ENCODE results near the gene HECTD4.

HECTD4 gene

GRCh38 chr12:112179341-112179740, 202.9 kb downstream of the HECTD4 start:
- DNase-seq (ENCODE audit: low spot score): no peak
- in situ Hi-C loops (cut with MboI; ENCODE audit: low pct_unique_long_range_greater_than_20kb, low sequenced_read_pairs, unreplicated experiment): no loop called here
- TF ChIP-seq, protein P1, sequence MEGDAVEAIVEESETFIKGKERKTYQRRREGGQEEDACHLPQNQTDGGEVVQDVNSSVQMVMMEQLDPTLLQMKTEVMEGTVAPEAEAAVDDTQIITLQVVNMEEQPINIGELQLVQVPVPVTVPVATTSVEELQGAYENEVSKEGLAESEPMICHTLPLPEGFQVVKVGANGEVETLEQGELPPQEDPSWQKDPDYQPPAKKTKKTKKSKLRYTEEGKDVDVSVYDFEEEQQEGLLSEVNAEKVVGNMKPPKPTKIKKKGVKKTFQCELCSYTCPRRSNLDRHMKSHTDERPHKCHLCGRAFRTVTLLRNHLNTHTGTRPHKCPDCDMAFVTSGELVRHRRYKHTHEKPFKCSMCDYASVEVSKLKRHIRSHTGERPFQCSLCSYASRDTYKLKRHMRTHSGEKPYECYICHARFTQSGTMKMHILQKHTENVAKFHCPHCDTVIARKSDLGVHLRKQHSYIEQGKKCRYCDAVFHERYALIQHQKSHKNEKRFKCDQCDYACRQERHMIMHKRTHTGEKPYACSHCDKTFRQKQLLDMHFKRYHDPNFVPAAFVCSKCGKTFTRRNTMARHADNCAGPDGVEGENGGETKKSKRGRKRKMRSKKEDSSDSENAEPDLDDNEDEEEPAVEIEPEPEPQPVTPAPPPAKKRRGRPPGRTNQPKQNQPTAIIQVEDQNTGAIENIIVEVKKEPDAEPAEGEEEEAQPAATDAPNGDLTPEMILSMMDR (IDR thresholded peaks at IDR 0.05; ENCODE audit: extremely low read depth, insufficient read depth, missing control alignments): no peak

DNA sequence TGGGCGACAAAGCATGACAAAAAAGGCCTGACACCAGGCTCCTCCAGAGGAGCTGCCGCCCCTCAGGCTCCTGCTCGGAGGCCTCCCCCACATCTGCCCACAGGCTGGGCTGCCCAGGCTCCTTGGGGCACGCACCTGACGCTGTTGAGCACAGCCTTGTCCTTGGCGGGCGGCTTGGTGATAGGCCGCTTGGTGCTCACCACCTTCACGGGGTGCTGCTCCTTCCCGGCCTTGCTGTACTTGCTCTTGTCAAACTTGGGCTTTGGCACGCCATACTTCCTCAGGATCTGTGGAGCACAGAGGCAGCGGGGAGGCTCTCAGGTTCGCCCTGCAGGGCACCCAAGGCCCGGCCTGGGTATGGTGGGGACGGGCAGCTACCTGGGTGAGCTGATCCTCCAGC, 203.4 kb downstream of the HECTD4 start:
- no peak for DNase-seq (ENCODE audit: low spot score)
- in situ Hi-C loops (cut with MboI; ENCODE audit: low pct_unique_long_range_greater_than_20kb, low sequenced_read_pairs, unreplicated experiment): no loop called here
- TF ChIP-seq, protein P1 (IDR thresholded peaks at IDR 0.05; ENCODE audit: extremely low read depth, insufficient read depth, missing control alignments): no peak

GRCh38 chr12:112176321-112177010, 205.8 kb downstream of the HECTD4 start:
- in situ Hi-C loops (cut with MboI; ENCODE audit: low pct_unique_long_range_greater_than_20kb, low sequenced_read_pairs, unreplicated experiment): no loop called here
- TF ChIP-seq, protein P1 (IDR thresholded peaks at IDR 0.05; ENCODE audit: extremely low read depth, insufficient read depth, missing control alignments): no peak
- DNase-seq (ENCODE audit: low spot score): no peak

DNA sequence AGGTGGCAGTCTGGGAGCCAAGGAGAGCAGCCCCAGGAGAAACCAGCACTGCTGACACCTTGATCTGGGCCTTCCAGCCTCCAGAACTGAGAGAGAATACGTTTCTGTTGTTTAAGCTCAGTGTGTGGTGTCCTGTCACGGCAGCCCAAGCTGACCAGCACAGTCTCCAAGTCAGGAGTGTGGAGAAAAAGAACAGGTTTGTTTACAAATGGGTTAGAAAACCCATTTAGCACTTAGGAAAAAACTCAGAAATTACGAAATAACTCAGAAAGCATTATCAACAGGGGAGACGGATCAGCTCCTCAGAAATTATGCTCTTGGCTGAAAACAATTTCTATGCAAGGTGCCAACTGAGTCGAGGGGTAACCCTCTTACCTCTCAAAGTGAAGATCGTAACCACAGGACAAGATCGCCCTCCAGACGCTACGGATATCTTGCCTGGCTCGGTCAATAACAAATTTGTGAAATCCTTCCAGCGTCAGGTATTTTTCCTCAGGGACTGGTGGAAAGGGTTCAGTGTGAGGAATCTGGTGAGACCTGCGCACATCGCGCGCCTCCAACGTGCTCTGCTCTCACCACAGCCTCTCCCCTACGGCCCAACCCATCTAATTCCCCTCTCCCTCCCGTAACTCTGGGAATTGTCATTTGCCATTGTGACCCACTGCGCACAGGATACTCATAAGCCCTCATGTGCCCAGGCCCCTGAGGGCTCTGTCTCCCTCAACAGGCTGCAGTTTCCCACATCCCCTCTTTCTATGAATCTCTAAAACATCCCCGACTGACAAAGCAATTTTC, 206.7 kb downstream of the HECTD4 start:
- no peak for DNase-seq (ENCODE audit: low spot score)
- TF ChIP-seq, protein P1 (IDR thresholded peaks at IDR 0.05; ENCODE audit: extremely low read depth, insufficient read depth, missing control alignments): no peak
- in situ Hi-C loops (cut with MboI; ENCODE audit: low pct_unique_long_range_greater_than_20kb, low sequenced_read_pairs, unreplicated experiment): no loop called here

- in situ Hi-C loops (cut with MboI; ENCODE audit: low pct_unique_long_range_greater_than_20kb, low sequenced_read_pairs, unreplicated experiment): loop anchor here (25.0 kb wide), 1 partner anchor 235 kb away; no protein-coding TSS in a partner anchor
- DNase-seq (ENCODE audit: low spot score): no peak
- TF ChIP-seq, protein P1 (IDR thresholded peaks at IDR 0.05; ENCODE audit: extremely low read depth, insufficient read depth, missing control alignments): no peak
Observed at GRCh38 chr12:112172556-112173324, 209.5 kb downstream of the HECTD4 start.

- no peak for DNase-seq (ENCODE audit: low spot score)
- TF ChIP-seq, protein P1 (IDR thresholded peaks at IDR 0.05; ENCODE audit: extremely low read depth, insufficient read depth, missing control alignments): no peak
- in situ Hi-C loops (cut with MboI; ENCODE audit: low pct_unique_long_range_greater_than_20kb, low sequenced_read_pairs, unreplicated experiment): loop anchor here (25.0 kb wide), 1 partner anchor 234 kb away; no protein-coding TSS in a partner anchor
Observed at GRCh38 chr12:112170971-112171596, 211.1 kb downstream of the HECTD4 start.

All from GM13977 (cell line).